GM06990 (cell line): ENCODE data around the gene TNPO1.
"Not testable (repeated sequence)": the region's sequence is repeated elsewhere in the genome, so short reads cannot be mapped to it uniquely, and the experiment has no call there.

Experiments used
- DNase-seq: peaks from one replicate; pipeline ENCODE4 v3.0.0-alpha.2; 2011; ENCODE audit not compliant: insufficient read length; ENCODE audit errors: extremely low read depth
- H3K27me3 ChIP-seq: replicated peaks from 2 replicates; pipeline ENCODE4 v1.6.0; 2011; ENCODE audit warnings: low read length; ENCODE audit not compliant: control insufficient read depth, insufficient read depth
- H3K36me3 ChIP-seq: 2 replicates; pipeline ENCODE4 v1.5.1; 2011; ENCODE audit warnings: low read length; ENCODE audit not compliant: control insufficient read depth, insufficient read depth
- H3K4me3 ChIP-seq: replicated peaks from 2 replicates; pipeline ENCODE4 v1.5.1; 2011; ENCODE audit warnings: low read depth, mild to moderate bottlenecking, control low read depth, low read length
- TF ChIP-seq, protein P1 (sequence below): IDR thresholded peaks from 2 replicates; pipeline ENCODE4 v1.5.1; 2011; ENCODE audit warnings: low read length, control low read depth, mild to moderate bottlenecking, inconsistent platforms; ENCODE audit not compliant: insufficient read depth, poor library complexity, severe bottlenecking

The TNPO1 gene

DNA sequence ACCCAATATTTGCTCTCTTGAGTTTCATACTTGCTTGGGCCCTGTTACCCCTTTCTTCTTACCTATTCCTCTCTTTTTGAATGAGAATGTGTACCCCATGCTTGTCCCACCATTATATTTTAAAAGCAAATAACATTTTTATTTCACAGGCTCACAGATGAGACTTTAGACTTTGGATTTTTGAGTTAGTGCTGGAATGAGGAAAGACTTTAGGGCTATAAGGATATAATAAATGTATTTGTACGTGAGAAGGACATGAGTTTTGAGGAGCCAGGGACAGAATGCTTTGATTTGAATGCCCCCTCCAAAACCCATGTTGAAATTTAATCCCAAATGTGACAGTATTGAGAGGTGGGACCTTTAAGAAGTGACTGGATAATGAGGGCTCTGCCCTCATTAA, 33.1 kb upstream of the TNPO1 start:
- no peaks in the 10 kb centered on the region for H3K27me3 ChIP-seq
- TF ChIP-seq, protein P1, sequence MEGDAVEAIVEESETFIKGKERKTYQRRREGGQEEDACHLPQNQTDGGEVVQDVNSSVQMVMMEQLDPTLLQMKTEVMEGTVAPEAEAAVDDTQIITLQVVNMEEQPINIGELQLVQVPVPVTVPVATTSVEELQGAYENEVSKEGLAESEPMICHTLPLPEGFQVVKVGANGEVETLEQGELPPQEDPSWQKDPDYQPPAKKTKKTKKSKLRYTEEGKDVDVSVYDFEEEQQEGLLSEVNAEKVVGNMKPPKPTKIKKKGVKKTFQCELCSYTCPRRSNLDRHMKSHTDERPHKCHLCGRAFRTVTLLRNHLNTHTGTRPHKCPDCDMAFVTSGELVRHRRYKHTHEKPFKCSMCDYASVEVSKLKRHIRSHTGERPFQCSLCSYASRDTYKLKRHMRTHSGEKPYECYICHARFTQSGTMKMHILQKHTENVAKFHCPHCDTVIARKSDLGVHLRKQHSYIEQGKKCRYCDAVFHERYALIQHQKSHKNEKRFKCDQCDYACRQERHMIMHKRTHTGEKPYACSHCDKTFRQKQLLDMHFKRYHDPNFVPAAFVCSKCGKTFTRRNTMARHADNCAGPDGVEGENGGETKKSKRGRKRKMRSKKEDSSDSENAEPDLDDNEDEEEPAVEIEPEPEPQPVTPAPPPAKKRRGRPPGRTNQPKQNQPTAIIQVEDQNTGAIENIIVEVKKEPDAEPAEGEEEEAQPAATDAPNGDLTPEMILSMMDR, result no peak
- DNase-seq, result no peak
- H3K4me3 ChIP-seq, result no peak overlapping the region
- no peaks in the 10 kb centered on the region for H3K36me3 ChIP-seq

DNA sequence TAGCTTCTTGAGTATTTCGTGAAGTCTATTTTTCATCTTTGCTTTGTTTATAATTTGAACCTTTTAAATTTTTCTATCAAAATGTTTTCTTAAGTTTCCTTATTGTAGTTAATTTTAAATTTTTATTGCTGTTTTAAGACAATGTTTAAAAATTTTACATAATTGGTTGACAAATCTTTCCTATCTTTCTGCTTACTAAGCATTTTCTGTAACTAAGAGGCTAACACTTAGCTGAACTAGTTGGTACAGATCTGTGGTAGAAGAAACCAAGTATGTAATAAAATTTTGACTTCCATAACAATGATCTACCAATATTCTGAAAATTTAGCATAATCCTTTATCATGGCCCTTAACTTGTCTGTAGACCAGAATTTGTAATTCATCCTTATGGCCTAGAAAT, 32.3 kb upstream of the TNPO1 start:
- no peak overlapping the region for H3K4me3 ChIP-seq
- H3K27me3 ChIP-seq, result no peaks in the 10 kb centered on the region
- no peaks in the 10 kb centered on the region for H3K36me3 ChIP-seq
- TF ChIP-seq, protein P1, result no peak
- no peak for DNase-seq

DNA sequence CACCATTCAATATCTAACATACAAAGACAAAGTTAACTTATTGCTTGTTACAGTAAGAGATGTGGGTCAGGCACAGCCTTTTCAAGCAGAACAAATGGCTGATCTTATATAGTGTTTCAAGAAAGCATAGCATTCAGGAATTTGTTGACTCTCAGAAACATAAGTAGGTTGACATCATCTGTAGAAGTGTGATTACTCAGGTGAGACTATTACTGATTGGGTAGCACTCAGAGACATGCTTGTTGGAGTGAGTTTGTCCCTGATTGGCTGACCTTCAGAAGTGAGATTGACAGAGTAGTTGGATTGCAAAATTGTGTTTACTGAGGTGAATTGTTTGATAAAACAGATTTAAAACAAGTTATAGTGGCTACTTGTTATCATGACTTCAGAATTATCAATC, 30.7 kb upstream of the TNPO1 start:
- Histone ChIP-seq H3K36me3 (no peaks in the 10 kb centered on the region), H3K4me3 (no peak overlapping the region), H3K27me3 (no peaks in the 10 kb centered on the region)
- TF ChIP-seq, protein P1, result no peak
- no peak for DNase-seq

DNA sequence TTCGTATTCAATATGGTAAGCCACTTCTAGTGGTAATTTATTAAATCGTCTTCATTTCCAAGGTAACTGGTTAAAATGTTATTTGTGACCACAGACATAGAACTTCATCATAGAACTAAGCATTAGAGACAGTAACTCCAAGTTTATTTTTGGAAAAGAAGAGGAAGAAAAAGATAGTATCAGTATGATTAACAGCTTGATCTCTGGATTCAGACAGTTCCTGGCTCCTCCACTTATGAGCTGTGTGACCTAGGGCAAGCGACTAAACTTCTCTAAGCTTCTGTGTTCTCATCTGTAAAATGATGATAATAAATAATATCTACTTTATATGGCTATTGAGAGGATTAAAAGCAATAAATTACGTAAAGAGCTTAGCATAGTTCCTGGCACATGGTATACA, 29.8 kb upstream of the TNPO1 start:
- Histone ChIP-seq H3K27me3 (no peaks in the 10 kb centered on the region), H3K4me3 (no peak overlapping the region), H3K36me3 (no peaks in the 10 kb centered on the region)
- DNase-seq, result no peak
- TF ChIP-seq, protein P1, result no peak

DNA sequence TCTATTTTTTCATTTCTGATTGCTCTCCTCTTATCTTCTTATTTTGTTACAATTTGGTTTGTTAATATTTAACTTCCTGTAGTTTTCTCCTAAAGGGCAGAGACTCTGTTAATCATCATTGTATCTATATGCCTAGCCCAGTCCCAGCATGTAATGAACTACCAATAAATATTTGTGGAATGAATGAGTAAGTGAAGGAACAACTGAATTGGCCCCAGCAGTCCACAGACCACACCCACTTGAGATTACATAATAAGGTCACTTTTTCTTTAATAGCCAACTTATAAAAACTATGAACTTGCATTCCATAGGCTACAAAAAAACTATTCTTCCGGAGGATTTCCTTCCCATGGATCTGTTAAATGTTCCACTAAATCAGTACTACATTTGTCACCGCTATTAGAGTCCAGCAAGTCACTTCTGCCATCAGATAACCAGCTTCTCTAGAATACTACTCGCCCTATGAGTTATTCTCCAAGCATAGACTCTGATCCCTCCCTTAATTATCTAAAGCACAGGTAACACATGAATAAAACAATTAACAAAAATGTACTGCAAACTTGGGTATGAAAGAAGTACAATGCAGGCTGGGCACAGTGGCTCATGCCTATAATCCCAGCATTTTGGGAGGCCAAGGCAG, 27.5 kb upstream of the TNPO1 start:
- Histone ChIP-seq H3K4me3 (no peak overlapping the region), H3K27me3 (no peaks in the 10 kb centered on the region; the same call in 1 of the 2 replicates), H3K36me3 (no peaks in the 10 kb centered on the region)
- no peak for DNase-seq
- TF ChIP-seq, protein P1, result no peak

DNA sequence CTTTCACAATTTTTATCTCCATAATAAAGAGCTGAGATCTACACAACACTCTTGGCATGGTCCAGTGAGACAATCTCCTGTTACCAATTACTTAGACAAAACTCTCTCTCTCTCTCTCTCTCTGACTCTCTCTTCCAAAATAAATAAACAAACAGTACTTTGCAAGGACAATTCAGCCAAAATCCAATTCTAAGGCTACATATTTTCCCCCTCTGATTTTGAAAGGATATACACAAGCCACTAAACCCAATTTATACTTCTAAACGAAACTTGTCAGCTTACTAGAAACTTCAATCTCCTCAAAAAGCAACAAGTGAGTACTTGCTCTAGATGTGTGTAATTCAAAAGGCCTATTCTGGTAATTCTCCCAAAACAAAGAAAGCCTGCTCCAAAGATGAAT, 26.3 kb upstream of the TNPO1 start:
- H3K36me3 ChIP-seq, result no peaks in the 10 kb centered on the region
- no peak for DNase-seq
- TF ChIP-seq, protein P1, result no peak
- H3K4me3 ChIP-seq, result no peak overlapping the region
- H3K27me3 ChIP-seq, result no peaks in the 10 kb centered on the region; the same call in 1 of the 2 replicates

DNA sequence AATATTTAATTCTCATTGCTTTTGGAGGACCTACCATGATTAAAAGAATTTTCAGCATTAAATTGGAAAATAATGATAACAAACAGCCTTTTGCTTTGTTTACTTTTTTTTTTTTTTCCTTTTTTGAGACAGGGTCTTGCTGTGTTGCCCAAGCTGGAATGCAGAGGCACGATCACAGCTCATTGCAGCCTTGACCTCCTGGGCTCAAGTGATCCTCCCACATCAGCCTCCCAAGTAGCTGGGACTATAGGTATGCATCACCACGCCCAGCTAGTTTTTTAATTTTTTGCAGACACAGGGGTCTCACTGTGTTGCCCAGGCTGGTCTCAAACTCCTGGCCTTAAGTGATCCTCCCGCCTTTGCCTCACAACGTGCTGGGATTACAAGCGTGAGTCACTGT, 23.8 kb upstream of the TNPO1 start:
- H3K4me3 ChIP-seq, H3K36me3 ChIP-seq, DNase-seq, H3K27me3 ChIP-seq: not testable (repeated sequence)
